Nucleus accumbens (tissue), 56 donors: ENCODE measurements around the gene EMX1.
"Not testable (repeated sequence)": the region's sequence is repeated elsewhere in the genome, so short reads cannot be mapped to it uniquely, and the experiment has no call there.

Experiments
- DNase-seq, 56 donors: peaks; one replicate each; lab custom pipeline; 2025; lab: John Stamatoyannopoulos, UW

The EMX1 gene

GRCh38 chr2:72898585-72898906, 18.8 kb upstream of the EMX1 start:
- no peak for DNase-seq

GRCh38 chr2:72900191-72900825, 17.0 kb upstream of the EMX1 start:
- DNase-seq, result no peak

GRCh38 chr2:72901426-72901825, 15.9 kb upstream of the EMX1 start:
- DNase-seq, result no peak

GRCh38 chr2:72907369-72907768, 9.9 kb upstream of the EMX1 start:
- DNase-seq, result not testable (repeated sequence)

- no peak for DNase-seq
These were observed 8.6 kb upstream of the EMX1 start for GRCh38 chr2:72908741-72909140.

- DNase-seq, result no peak
These were observed 6.1 kb upstream of the EMX1 start for GRCh38 chr2:72911256-72911655.

- no peak for DNase-seq
These were observed 3.7 kb upstream of the EMX1 start for GRCh38 chr2:72913486-72914205.

GRCh38 chr2:72914206-72914559, 3.1 kb upstream of the EMX1 start:
- DNase-seq, result no peak

GRCh38 chr2:72914589-72915319, 2.6 kb upstream of the EMX1 start:
- no peak for DNase-seq

GRCh38 chr2:72915320-72915906, 1.9 kb upstream of the EMX1 start:
- DNase-seq, result no peak

- no peak for DNase-seq
These were observed 1.2 kb upstream of the EMX1 start for GRCh38 chr2:72915907-72916742.

GRCh38 chr2:72916743-72917137, 579 bp upstream of the EMX1 start:
- DNase-seq, result no peak

- no peak for DNase-seq
These were observed 696 bp downstream of the EMX1 start for GRCh38 chr2:72917877-72918553.

GRCh38 chr2:72919414-72920317, 2.3 kb downstream of the EMX1 start:
- DNase-seq, result no peak

GRCh38 chr2:72920318-72921087, 3.2 kb downstream of the EMX1 start:
- no peak for DNase-seq

GRCh38 chr2:72921088-72921851, 4.0 kb downstream of the EMX1 start:
- DNase-seq, result no peak

- no peak for DNase-seq
These were observed 4.5 kb downstream of the EMX1 start for GRCh38 chr2:72921853-72922252.
